ENCODE results near the gene MYDGF.

- TF ChIP-seq CTCF (IDR thresholded peaks at IDR 0.05) (no peak), POLR2A (IDR thresholded peaks at IDR 0.05) (no peak)
These were observed 27.2 kb upstream of the MYDGF start for GRCh38 chr19:4697304-4697703.

Measured in esophagus squamous epithelium (tissue), 4 donors.